ENCODE measurements around the gene IGSF3.

GRCh38 chr1:116587501-116588227 is 79.9 kb downstream of the IGSF3 start:
- TF ChIP-seq EZH2 (IDR thresholded peaks at IDR 0.05; ENCODE audit: low read length) = no peak
- TF ChIP-seq, protein P1, sequence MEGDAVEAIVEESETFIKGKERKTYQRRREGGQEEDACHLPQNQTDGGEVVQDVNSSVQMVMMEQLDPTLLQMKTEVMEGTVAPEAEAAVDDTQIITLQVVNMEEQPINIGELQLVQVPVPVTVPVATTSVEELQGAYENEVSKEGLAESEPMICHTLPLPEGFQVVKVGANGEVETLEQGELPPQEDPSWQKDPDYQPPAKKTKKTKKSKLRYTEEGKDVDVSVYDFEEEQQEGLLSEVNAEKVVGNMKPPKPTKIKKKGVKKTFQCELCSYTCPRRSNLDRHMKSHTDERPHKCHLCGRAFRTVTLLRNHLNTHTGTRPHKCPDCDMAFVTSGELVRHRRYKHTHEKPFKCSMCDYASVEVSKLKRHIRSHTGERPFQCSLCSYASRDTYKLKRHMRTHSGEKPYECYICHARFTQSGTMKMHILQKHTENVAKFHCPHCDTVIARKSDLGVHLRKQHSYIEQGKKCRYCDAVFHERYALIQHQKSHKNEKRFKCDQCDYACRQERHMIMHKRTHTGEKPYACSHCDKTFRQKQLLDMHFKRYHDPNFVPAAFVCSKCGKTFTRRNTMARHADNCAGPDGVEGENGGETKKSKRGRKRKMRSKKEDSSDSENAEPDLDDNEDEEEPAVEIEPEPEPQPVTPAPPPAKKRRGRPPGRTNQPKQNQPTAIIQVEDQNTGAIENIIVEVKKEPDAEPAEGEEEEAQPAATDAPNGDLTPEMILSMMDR (optimal IDR thresholded peaks at IDR 0.05 in 1 of 3, IDR thresholded peaks at IDR 0.05 in 1 of 3, conservative IDR thresholded peaks at IDR 0.05 in 1 of 3; ENCODE audit: extremely low read depth in 1 of 3, insufficient read depth in 2 of 3, low read length in 3 of 3) = no peak

Data from keratinocyte (primary cell).